ENCODE results near the gene CTDP1. TPM values are rescaled to one million over a fixed set of nuclear protein-coding genes. Genes with fewer than 3 reads are reported as not detected.

The CTDP1 gene
- total RNA-seq, 4 donors from 2014 or later = 16.7 to 25.3 (median 21.6) TPM

DNA sequence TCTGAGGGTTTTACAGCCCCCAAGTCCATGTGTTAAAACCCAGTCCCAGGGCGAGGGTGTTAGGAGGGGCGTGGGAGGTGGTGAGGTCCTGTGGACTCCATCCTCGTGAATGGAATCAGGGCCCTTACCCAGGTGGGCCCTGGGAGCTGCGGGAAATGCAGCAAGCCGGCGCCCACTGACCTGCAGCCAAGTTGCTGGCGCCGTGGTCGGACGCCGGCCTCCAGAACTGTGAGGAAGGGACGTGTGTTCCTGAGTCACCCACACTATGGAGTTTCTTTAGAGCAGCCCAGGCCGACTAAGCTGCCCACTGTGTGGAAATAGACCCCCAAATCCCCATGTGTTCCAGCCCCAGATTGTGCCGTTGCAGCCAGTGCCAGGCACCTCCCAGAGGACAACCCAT, 26.4 kb downstream of the CTDP1 start:
- Histone ChIP-seq H3K4me3 (no peak overlapping the region), H3K9me3 (no peaks in the 10 kb centered on the region), H3K36me3 (peaks cover 0 to 74% of the 10 kb centered on the region in 2 donors), H3K4me1 (no peaks in the 10 kb centered on the region), H3K27ac (no peak overlapping the region), H3K27me3 (no peaks in the 10 kb centered on the region)
- ATAC-seq = no peak
- 90 to 96% methylated on average over 5 of the region's 14 CpGs for WGBS, 2 donors (ENCODE audit: low coverage in 1 of 2)
- TF ChIP-seq POLR2AphosphoS5 (IDR thresholded peaks at IDR 0.05) (no peak), EP300 (IDR thresholded peaks at IDR 0.05) (no peak), POLR2A (IDR thresholded peaks at IDR 0.05) (no peak)
- TF ChIP-seq, protein P1, sequence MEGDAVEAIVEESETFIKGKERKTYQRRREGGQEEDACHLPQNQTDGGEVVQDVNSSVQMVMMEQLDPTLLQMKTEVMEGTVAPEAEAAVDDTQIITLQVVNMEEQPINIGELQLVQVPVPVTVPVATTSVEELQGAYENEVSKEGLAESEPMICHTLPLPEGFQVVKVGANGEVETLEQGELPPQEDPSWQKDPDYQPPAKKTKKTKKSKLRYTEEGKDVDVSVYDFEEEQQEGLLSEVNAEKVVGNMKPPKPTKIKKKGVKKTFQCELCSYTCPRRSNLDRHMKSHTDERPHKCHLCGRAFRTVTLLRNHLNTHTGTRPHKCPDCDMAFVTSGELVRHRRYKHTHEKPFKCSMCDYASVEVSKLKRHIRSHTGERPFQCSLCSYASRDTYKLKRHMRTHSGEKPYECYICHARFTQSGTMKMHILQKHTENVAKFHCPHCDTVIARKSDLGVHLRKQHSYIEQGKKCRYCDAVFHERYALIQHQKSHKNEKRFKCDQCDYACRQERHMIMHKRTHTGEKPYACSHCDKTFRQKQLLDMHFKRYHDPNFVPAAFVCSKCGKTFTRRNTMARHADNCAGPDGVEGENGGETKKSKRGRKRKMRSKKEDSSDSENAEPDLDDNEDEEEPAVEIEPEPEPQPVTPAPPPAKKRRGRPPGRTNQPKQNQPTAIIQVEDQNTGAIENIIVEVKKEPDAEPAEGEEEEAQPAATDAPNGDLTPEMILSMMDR (IDR thresholded peaks at IDR 0.05) = no peak

DNA sequence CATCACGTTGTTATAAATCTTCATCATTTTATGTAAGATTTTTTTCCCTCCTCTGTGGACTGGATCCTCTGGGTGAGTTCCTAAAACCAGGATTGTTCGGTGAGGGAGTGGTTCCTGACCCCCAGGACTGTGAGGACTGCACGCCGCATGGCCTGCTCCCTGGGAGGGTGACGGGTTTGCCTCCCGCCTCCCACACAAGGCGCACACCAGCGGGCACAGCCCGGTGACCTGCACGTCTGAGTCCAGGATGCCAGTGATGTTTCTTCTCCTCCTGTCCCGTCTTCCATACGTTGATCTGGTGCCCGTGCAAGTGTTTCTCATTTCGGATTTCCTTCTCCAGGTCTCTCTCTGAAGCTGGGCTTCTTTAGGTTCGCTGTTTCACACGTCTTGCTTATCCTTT, 27.1 kb downstream of the CTDP1 start:
- H3K36me3 ChIP-seq = peaks cover 0 to 78% of the 10 kb centered on the region in 2 donors

DNA sequence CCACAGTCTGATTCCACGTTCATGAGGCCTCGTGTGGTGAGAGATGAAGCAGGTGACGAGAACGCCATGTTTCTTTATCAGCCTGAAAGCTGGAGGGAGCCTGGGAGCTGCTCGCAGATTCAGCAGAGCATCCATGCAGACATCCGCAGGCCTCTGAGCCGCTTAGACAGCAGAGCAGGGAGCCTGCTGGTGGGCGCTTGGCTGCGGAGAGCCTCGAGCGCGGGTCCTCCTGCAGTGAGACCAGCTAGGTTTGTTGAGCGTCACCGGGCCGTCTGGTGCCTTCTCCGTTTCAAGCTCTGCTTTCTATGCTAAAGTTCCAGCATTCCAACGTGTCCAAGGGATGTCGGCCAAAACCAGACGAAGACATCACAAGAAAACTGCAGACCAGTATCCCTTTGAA, 27.6 kb downstream of the CTDP1 start:
- H3K4me3 ChIP-seq = no peak overlapping the region
- no peak for ATAC-seq
- no peaks in the 10 kb centered on the region for H3K27me3 ChIP-seq
- H3K36me3 ChIP-seq = peaks cover 0 to 83% of the 10 kb centered on the region in 2 donors
- 89 to 92% methylated on average over 8 to 10 of the region's 19 CpGs for whole genome bisulfite sequencing, 2 donors (ENCODE audit: low coverage in 1 of 2)
- no peaks in the 10 kb centered on the region for H3K9me3 ChIP-seq
- H3K27ac ChIP-seq = no peak overlapping the region
- no peak for TF ChIP-seq POLR2AphosphoS5 (IDR thresholded peaks at IDR 0.05)
- no peaks in the 10 kb centered on the region for H3K4me1 ChIP-seq

More for the DNA sequence above, 27.1 kb downstream of the CTDP1 start:
- no peak for ATAC-seq
- no peak overlapping the region for H3K4me3 ChIP-seq
- WGBS, 2 donors (ENCODE audit: low coverage in 1 of 2) = 92 to 100% methylated on average over 1 to 8 of the region's 16 CpGs
- no peak overlapping the region for H3K27ac ChIP-seq
- TF ChIP-seq POLR2A (IDR thresholded peaks at IDR 0.05) = no peak
- no peak for TF ChIP-seq POLR2AphosphoS5 (IDR thresholded peaks at IDR 0.05)
- TF ChIP-seq EP300 (IDR thresholded peaks at IDR 0.05) = no peak
- TF ChIP-seq, protein P1 (IDR thresholded peaks at IDR 0.05) = no peak
- no peaks in the 10 kb centered on the region for H3K27me3 ChIP-seq
- no peaks in the 10 kb centered on the region for H3K4me1 ChIP-seq
- H3K9me3 ChIP-seq = no peaks in the 10 kb centered on the region

DNA sequence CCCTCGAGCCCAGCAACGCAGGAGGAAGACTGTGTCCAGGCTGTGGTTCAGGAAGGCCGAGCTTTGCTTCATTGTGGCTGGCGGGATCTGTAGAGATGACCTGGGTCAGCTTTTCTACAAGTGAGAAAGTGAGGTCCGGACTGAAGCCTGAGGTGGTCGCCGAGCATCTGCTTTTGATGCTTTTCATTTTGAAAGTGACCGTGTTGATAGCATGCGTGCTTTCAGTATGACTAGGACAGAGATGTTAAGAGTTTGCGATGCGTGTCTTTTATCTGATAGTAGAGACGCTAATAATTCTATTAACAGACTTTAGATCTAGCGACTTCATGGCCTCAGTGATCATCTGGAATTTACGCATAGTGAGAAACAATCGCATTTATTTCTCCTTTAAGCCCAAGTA, 28.1 kb downstream of the CTDP1 start:
- no peaks in the 10 kb centered on the region for H3K27me3 ChIP-seq
- no peaks in the 10 kb centered on the region for H3K4me1 ChIP-seq
- H3K36me3 ChIP-seq = peaks cover 0 to 88% of the 10 kb centered on the region in 2 donors
- 92 to 96% methylated on average over 10 to 15 of the region's 15 CpGs for WGBS, 2 donors (ENCODE audit: low coverage in 1 of 2)
- no peak for TF ChIP-seq POLR2A (IDR thresholded peaks at IDR 0.05)
- TF ChIP-seq, protein P1 (IDR thresholded peaks at IDR 0.05) = no peak
- TF ChIP-seq POLR2AphosphoS5 (IDR thresholded peaks at IDR 0.05) = no peak
- no peak for TF ChIP-seq EP300 (IDR thresholded peaks at IDR 0.05)
- no peaks in the 10 kb centered on the region for H3K9me3 ChIP-seq
- no peak overlapping the region for H3K4me3 ChIP-seq
- no peak overlapping the region for H3K27ac ChIP-seq
- ATAC-seq = no peak

DNA sequence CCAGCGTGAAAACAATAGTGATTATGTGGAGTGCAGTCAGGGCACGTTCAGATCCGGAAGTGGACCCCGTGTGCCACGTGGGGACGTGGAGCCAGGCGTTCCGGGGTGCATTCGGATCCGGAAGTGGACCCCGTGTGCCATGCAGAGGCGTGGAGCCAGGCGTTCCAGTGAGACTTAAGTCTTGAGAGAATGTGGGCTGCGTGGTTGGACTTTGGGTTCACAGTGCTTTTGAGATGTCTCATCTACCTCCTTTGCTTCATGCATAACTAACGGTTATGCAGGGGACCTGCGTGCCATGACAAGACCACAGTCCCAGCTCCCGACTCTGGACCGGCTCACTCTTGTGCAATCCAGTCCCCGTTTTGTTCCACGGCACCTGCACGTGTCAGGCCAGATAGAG, 28.8 kb downstream of the CTDP1 start:
- Histone ChIP-seq H3K27ac (no peak overlapping the region), H3K36me3 (peaks cover 0 to 95% of the 10 kb centered on the region in 2 donors)
- ATAC-seq = no peak

More for the DNA sequence above, 28.8 kb downstream of the CTDP1 start:
- Histone ChIP-seq H3K4me3 (no peak overlapping the region), H3K27me3 (no peaks in the 10 kb centered on the region), H3K4me1 (no peaks in the 10 kb centered on the region), H3K9me3 (no peaks in the 10 kb centered on the region)
- TF ChIP-seq POLR2A (IDR thresholded peaks at IDR 0.05) (no peak), POLR2AphosphoS5 (IDR thresholded peaks at IDR 0.05) (no peak), EP300 (IDR thresholded peaks at IDR 0.05) (no peak)
- TF ChIP-seq, protein P1 (IDR thresholded peaks at IDR 0.05) = no peak
- WGBS, 2 donors (ENCODE audit: low coverage in 1 of 2) = 89 to 94% methylated on average over 14 to 15 of the region's 21 CpGs

Measured in gastroesophageal sphincter (tissue), 4 donors.